ENCODE results near the gene SND1. TPM values are rescaled to one million over a fixed set of nuclear protein-coding genes. Genes with fewer than 3 reads are reported as not detected.

SND1 gene
- total and polyA plus RNA-seq, 2 donors (not counting 3 experiments of a cell fraction or from before 2014, with no cell fraction given): 116 to 249 TPM

DNA sequence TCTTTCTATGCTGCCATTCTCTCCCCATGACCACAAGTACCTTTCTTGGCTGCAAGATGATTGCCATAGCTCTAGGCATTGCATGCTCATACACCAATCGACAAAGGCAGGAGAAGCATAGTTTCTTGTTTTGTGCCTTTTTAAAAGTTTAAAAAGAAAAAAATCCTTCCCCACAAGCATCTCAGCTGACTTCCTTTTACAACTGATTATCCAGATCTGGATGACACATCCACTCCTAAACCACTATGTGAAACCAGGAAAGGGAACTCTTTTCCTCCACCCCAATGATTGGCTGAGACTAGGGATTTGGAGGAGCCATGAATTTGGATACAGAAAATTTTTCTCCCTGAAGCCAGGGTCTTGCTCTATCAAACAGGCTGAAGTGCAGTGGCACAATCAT, 393.8 kb downstream of the SND1 start:
- Histone ChIP-seq H3K36me3 (ENCODE audit: control insufficient read depth in 2 of 2, extremely low read depth in 1 of 2, insufficient read depth in 2 of 2, low read length in 2 of 2) (peaks cover 0 to 3% of the 10 kb centered on the region in 2 experiments), H3K79me2 (ENCODE audit: control insufficient read depth, insufficient read depth, low read length) (peaks cover 4% of the 10 kb centered on the region), H2AFZ (ENCODE audit: low read depth, low read length) (no peak overlapping the region), H3K9ac (replicated peaks; ENCODE audit: extremely low read depth, insufficient read depth, low read length) (no peak overlapping the region), H3K27ac (ENCODE audit: insufficient read depth, low read depth, low read length) (no peak overlapping the region), H3K4me1 (ENCODE audit: control insufficient read depth, extremely low read depth, insufficient read depth, low read length) (peaks cover 23% of the 10 kb centered on the region), H3K4me2 (ENCODE audit: insufficient read depth, low read length) (no peak overlapping the region), H3K9me1 (replicated peaks; ENCODE audit: control insufficient read depth, extremely low read depth, insufficient read depth, low read length) (no peaks in the 10 kb centered on the region), H3K4me3 (replicated peaks in 1 of 3; ENCODE audit: insufficient read depth in 1 of 3, low read depth in 1 of 3, low read length in 3 of 3) (no peak overlapping the region), H3K27me3 (ENCODE audit: control insufficient read depth in 2 of 2, insufficient read depth in 2 of 2, low read length in 2 of 2) (no peaks in the 10 kb centered on the region), H3K9me3 (replicated peaks; ENCODE audit: control insufficient read depth, insufficient read depth, low read length) (no peaks in the 10 kb centered on the region), H4K20me1 (replicated peaks; ENCODE audit: control insufficient read depth, extremely low read depth, insufficient read depth, low read length) (peaks cover 4% of the 10 kb centered on the region)
- DNase-seq (ENCODE audit: low read depth, low spot score) (no peak), FAIRE-seq (no peak)
- intact Hi-C loops (cut with micrococcal nuclease): no loop called here
- TF ChIP-seq EZH2 (IDR thresholded peaks at IDR 0.05; ENCODE audit: borderline replicate concordance, low read depth, low read length, severe bottlenecking) (no peak), JUN (IDR thresholded peaks at IDR 0.05; ENCODE audit: borderline replicate concordance, insufficient read depth, insufficient read length, low read depth) (no peak), FOS (IDR thresholded peaks at IDR 0.05; ENCODE audit: borderline replicate concordance, insufficient read depth, low read length) (peak; percentile 33)
- POLR2A ChIA-PET: no interaction called here
- CTCF ChIA-PET: interaction anchor here (1.4 to 2.1 kb wide), 2 partner anchors 9 to 10 kb away, joined by 3 to 8 read pairs; no protein-coding TSS in a partner anchor
- dilution Hi-C loops (cut with MboI; ENCODE audit: extremely low pct_ligation_motif_present, low sequenced_read_pairs): no loop called here
- no TSS peak for BruUV-seq (replicated peaks)

DNA sequence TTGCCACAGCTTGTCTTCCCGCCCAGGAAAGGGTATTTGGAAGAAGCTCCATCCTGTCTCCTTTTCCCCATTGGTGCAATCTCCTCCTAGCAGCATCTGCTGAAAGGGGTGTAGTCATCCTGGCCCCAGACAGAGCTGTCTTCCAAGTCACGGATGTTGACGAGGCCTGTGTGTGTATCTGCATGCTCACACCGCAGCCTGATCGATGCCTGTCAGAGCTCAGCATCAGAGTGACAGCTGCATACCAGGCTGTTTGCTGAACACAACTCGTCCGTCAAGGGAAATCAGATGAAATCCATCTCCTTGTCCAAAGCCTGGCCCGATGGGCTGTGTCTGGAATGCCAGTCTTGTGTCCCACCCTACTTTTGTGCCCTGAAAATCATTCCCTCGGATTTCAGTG, 400.4 kb downstream of the SND1 start:
- Histone ChIP-seq H3K4me1 (ENCODE audit: control insufficient read depth, extremely low read depth, insufficient read depth, low read length) (peaks cover 11% of the 10 kb centered on the region), H3K4me2 (ENCODE audit: insufficient read depth, low read length) (no peak overlapping the region), H3K4me3 (replicated peaks in 1 of 3; ENCODE audit: insufficient read depth in 1 of 3, low read depth in 1 of 3, low read length in 3 of 3) (no peak overlapping the region), H3K9ac (replicated peaks; ENCODE audit: extremely low read depth, insufficient read depth, low read length) (no peak overlapping the region), H3K36me3 (ENCODE audit: control insufficient read depth in 2 of 2, extremely low read depth in 1 of 2, insufficient read depth in 2 of 2, low read length in 2 of 2) (peaks cover 0 to 2% of the 10 kb centered on the region in 2 experiments), H4K20me1 (replicated peaks; ENCODE audit: control insufficient read depth, extremely low read depth, insufficient read depth, low read length) (no peaks in the 10 kb centered on the region), H2AFZ (ENCODE audit: low read depth, low read length) (no peak overlapping the region), H3K27me3 (ENCODE audit: control insufficient read depth in 2 of 2, insufficient read depth in 2 of 2, low read length in 2 of 2) (no peaks in the 10 kb centered on the region), H3K9me1 (replicated peaks; ENCODE audit: control insufficient read depth, extremely low read depth, insufficient read depth, low read length) (no peaks in the 10 kb centered on the region), H3K27ac (ENCODE audit: insufficient read depth, low read depth, low read length) (no peak overlapping the region), H3K79me2 (ENCODE audit: control insufficient read depth, insufficient read depth, low read length) (no peaks in the 10 kb centered on the region), H3K9me3 (replicated peaks; ENCODE audit: control insufficient read depth, insufficient read depth, low read length) (no peaks in the 10 kb centered on the region)
- FAIRE-seq (no peak), DNase-seq (ENCODE audit: low read depth, low spot score) (no peak)
- intact Hi-C loops (cut with micrococcal nuclease) (no loop called here), dilution Hi-C loops (cut with MboI; ENCODE audit: extremely low pct_ligation_motif_present, low sequenced_read_pairs) (no loop called here)
- ChIA-PET POLR2A (interaction anchor here (0.5 kb wide), 1 partner anchor 26 kb away, joined by 3 read pairs; no protein-coding TSS in a partner anchor), CTCF (interaction anchor here (0.7 to 1.2 kb wide), 4 partner anchors 12 to 157 kb away, joined by 3 to 4 read pairs (median 3); no protein-coding TSS in a partner anchor)
- no TSS peak for BruUV-seq (replicated peaks)
- TF ChIP-seq GATA2 (IDR thresholded peaks at IDR 0.05; ENCODE audit: insufficient read depth, insufficient read length, low read depth, low read length): no peak
- no peak for TF ChIP-seq MAX (IDR thresholded peaks at IDR 0.05; ENCODE audit: insufficient read depth, insufficient read length)
- TF ChIP-seq FOS (IDR thresholded peaks at IDR 0.05; ENCODE audit: borderline replicate concordance, insufficient read depth, low read length): no peak
- no peak for TF ChIP-seq JUN (IDR thresholded peaks at IDR 0.05; ENCODE audit: borderline replicate concordance, insufficient read depth, insufficient read length, low read depth)
- no peak for TF ChIP-seq POLR2AphosphoS5 (IDR thresholded peaks at IDR 0.05; ENCODE audit: insufficient read depth, low read depth, low read length)
- TF ChIP-seq POLR2A (IDR thresholded peaks at IDR 0.05; ENCODE audit: low read depth, low read length): no peak
- no peak for TF ChIP-seq CTCF (IDR thresholded peaks at IDR 0.05; ENCODE audit: extremely low read depth in 1 of 2, insufficient read depth in 1 of 2, low read depth in 1 of 2, low read length in 2 of 2)
- no peak for TF ChIP-seq EZH2 (IDR thresholded peaks at IDR 0.05; ENCODE audit: borderline replicate concordance, low read depth, low read length, severe bottlenecking)
- TF ChIP-seq MYC (IDR thresholded peaks at IDR 0.05; ENCODE audit: low read depth, low read length): no peak

Measured in endothelial cell of umbilical vein (primary cell).